Activated T-cell treated with anti-CD3 and anti-CD28 coated beads, Interleukin-2, amount 50 U/mL, for 24 hours (primary cell): ENCODE results near the gene SRPRA.
A peak's percentile ranks its signal among the peaks of the same experiment; 100 is the strongest.

Source experiments
- DNase-seq: peaks from one replicate; pipeline ENCODE4 v3.0.0-alpha.2; 2020
- H3K27ac Mint-ChIP-seq: 2 replicates; pipeline ENCODE4 v1.8.0; 2020; ENCODE audit warnings: mild to moderate bottlenecking, mixed read lengths
- H3K27me3 Mint-ChIP-seq: 2 replicates; pipeline ENCODE4 v1.8.0; 2020; ENCODE audit warnings: mixed read lengths
- H3K36me3 Mint-ChIP-seq: 2 replicates; pipeline ENCODE4 v1.8.0; 2020; ENCODE audit warnings: low read depth, mixed read lengths
- H3K4me1 Mint-ChIP-seq: 2 replicates; pipeline ENCODE4 v1.8.0; 2020; ENCODE audit warnings: low read depth, mixed read lengths
- H3K4me3 Mint-ChIP-seq: 2 replicates; pipeline ENCODE4 v1.8.0; 2020; ENCODE audit warnings: mild to moderate bottlenecking, moderate library complexity, mixed read lengths
- H3K9me3 Mint-ChIP-seq: 2 replicates; pipeline ENCODE4 v1.8.0; 2020; ENCODE audit warnings: mixed read lengths

SRPRA gene

DNA sequence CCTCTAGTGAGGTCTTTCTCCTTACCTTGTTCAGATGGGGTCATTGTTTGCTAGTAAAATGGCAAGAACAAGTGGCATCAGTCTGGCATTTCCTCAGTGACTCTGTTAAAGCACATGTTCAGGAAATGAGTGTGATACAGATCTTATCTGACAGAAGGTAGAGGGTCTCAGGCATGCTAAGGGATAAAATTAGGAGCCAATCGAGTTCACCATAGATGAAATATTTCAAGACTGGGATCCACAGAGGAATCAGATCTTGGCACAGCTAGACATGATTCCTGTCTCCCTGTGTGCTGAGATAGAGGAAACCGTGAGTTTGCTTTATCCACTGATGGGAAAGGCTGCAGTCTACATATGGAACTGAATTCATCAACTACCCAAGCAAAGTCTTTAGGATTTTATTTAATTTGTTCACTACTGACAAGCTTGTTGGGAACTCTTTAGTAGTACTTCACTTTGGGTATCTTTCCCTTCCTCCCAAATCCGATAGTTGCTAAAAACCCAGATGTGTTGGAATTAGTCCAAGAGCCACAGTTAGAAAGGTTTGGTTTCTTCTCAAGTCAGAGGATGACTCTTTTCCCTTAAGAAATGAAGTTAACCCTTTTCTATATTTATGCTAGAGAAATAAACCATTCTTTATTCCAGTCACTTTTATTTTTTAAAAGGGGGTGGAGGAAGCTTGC lies 38.7 kb downstream of the SRPRA start:
- Mint-ChIP-seq H3K27me3 (no peaks in the 10 kb centered on the region), H3K36me3 (peaks cover 36% of the 10 kb centered on the region), H3K4me1 (no peaks in the 10 kb centered on the region), H3K4me3 (no peak overlapping the region), H3K9me3 (no peaks in the 10 kb centered on the region), H3K27ac (no peak overlapping the region)
- no peak for DNase-seq

DNA sequence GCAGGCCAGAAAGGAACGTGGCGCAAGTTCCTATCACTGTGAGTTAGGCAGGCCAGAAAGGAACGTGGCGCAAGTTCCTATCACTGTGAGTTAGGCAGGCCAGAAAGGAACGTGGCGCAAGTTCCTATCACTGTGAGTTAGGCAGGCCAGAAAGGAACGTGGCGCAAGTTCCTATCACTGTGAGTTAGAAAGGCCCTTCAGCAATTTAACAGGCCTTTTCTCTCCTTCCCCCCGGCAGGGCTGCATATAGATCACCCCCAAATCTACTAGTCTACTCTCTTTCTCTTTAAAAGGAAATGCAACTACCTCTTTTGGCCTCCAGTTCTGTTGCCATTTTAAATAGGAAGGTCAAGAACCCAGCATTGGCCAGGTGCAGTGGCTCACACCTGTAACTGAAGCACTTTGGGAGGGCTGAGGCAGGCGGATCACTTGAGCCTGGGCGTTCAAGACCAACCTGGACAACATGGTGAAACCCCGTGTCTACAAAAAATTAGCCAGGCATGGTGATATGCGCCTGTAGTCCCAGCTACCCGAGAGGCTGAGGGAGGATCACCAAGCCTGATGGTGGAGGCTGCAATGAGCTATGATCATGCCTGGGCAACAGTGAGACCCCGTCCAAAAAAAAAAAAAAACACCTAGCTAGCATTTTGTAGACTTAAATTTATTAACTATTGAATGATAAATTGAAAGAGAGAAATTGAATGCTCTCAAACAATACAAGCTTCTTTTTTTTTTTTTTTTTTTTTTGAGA lies 42.2 kb downstream of the SRPRA start:
- Mint-ChIP-seq H3K9me3 (no peaks in the 10 kb centered on the region), H3K4me1 (peaks cover 2% of the 10 kb centered on the region), H3K27me3 (no peaks in the 10 kb centered on the region)

DNA sequence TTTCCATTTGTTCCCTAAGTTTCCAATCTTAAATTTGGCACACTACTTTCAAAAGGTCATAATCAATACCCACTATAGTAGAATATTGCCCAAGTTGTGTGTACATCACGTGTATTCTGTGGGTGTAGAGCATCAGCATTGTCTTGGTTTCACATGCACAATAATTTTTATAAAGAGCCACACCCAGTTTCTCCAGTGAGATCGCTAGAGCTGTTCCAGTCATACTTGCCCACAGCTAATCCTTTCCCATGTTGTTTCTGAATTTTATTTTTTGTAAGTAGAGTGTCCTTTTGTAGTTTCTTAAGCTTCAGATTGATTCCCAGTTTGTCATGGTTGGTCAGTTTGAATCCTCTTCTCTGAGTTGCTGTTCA lies 43.4 kb downstream of the SRPRA start:
- Mint-ChIP-seq H3K4me3 (no peak overlapping the region), H3K9me3 (no peaks in the 10 kb centered on the region), H3K36me3 (peaks cover 13% of the 10 kb centered on the region), H3K27ac (no peak overlapping the region), H3K27me3 (no peaks in the 10 kb centered on the region), H3K4me1 (peaks cover 3% of the 10 kb centered on the region)
- DNase-seq: no peak

More for the DNA sequence above, 42.2 kb downstream of the SRPRA start:
- DNase-seq: no peak
- Mint-ChIP-seq H3K27ac (no peak overlapping the region), H3K36me3 (peaks cover 18% of the 10 kb centered on the region), H3K4me3 (no peak overlapping the region)

DNA sequence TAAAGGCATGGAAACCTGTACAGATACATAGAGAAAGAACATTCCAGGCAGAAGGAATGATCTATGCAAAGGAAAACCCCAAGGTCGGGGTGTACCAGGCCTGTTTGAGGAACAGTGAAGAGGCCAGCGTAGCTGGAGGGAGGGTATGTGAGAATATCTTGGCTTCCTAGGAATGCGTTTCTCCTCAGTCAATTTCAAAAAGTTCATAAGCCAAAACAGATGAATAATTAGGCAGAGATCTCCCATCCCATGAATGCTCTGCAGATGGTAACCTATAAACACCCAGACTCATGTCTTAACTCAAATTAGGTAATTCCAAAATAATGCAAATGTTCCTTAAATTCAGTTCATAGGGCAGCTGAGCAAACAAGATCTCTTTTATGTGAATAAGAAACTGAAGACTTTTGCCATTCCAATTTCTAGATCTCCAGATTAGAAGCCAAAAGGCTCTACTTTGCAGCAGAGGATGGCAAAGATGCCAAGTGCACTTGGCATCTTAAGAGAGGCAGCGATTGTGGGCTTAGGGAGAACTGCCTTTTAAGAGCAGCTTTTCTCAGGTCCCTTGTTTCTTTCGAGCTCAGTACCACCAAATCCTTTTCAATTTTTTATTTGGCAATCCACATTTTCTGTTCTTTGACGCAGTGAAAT lies 43.9 kb downstream of the SRPRA start:
- no peaks in the 10 kb centered on the region for H3K27me3 Mint-ChIP-seq

DNA sequence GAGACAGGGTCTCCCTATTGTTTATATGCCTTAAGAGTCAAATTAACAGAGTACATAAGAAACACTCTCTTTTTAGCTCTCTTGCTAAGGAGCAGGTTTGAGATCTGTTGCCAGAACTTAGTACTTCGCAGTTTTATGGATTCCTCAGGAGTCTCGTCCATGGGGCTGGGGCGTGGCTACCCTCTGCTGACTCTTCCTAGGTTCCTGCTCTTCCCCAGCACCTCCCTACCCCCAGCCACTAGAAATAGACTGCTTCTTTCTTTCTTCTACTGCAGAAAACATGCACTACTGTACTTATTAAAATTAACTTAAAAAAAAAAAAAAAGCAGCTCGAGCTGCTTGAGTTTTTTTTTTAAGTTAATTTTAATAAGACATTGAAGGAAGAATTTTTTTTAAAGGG lies 49.1 kb downstream of the SRPRA start:
- H3K4me1 Mint-ChIP-seq: peaks cover 36% of the 10 kb centered on the region

More for the DNA sequence above, 43.9 kb downstream of the SRPRA start:
- no peak for DNase-seq
- peaks cover 6% of the 10 kb centered on the region for H3K4me1 Mint-ChIP-seq
- no peaks in the 10 kb centered on the region for H3K9me3 Mint-ChIP-seq
- no peak overlapping the region for H3K4me3 Mint-ChIP-seq
- peaks cover 8% of the 10 kb centered on the region for H3K36me3 Mint-ChIP-seq
- H3K27ac Mint-ChIP-seq: no peak overlapping the region

DNA sequence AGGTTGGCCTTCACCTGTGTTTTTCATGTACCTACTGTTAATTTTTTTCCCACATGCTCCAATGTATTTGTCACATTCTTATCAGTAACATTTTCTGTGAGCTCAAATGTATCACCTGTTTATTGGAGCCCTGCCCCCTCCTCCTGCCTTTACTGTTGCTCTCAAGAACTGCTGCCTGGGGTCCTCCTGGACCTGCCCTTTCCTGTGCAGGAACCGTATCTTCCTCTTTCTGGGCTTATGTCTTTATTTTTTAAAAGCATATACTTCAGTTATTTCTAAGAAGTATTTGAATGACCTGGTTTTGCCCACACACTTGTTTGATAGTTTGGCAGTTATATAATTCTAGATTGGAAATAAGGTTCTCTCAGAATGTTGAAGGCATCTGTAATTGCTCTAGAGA lies 51.2 kb downstream of the SRPRA start:
- no peak overlapping the region for H3K4me3 Mint-ChIP-seq
- H3K4me1 Mint-ChIP-seq: peaks cover 51% of the 10 kb centered on the region
- no peaks in the 10 kb centered on the region for H3K27me3 Mint-ChIP-seq
- peak overlapping the region; percentile 3 for H3K27ac Mint-ChIP-seq
- H3K9me3 Mint-ChIP-seq: no peaks in the 10 kb centered on the region
- DNase-seq: no peak
- peaks cover 10% of the 10 kb centered on the region for H3K36me3 Mint-ChIP-seq

More for the DNA sequence above, 49.1 kb downstream of the SRPRA start:
- Mint-ChIP-seq H3K36me3 (peaks cover 8% of the 10 kb centered on the region), H3K27ac (no peak overlapping the region), H3K4me3 (no peak overlapping the region), H3K9me3 (no peaks in the 10 kb centered on the region), H3K27me3 (no peaks in the 10 kb centered on the region)
- no peak for DNase-seq

- no peak for DNase-seq
- Mint-ChIP-seq H3K27me3 (no peaks in the 10 kb centered on the region), H3K36me3 (peaks cover 16% of the 10 kb centered on the region), H3K9me3 (no peaks in the 10 kb centered on the region), H3K4me1 (peaks cover 57% of the 10 kb centered on the region), H3K27ac (peak overlapping the region; percentile 78), H3K4me3 (no peak overlapping the region)
Measured at GRCh38 chr11:126216526-126217305, 52.0 kb downstream of the SRPRA start.

GRCh38 chr11:126214841-126215240 lies 53.9 kb downstream of the SRPRA start:
- peaks cover 28% of the 10 kb centered on the region for H3K36me3 Mint-ChIP-seq
- H3K4me3 Mint-ChIP-seq: no peak overlapping the region
- H3K27me3 Mint-ChIP-seq: no peaks in the 10 kb centered on the region
- no peaks in the 10 kb centered on the region for H3K9me3 Mint-ChIP-seq
- peaks cover 65% of the 10 kb centered on the region for H3K4me1 Mint-ChIP-seq
- no peak overlapping the region for H3K27ac Mint-ChIP-seq
- DNase-seq: no peak

DNA sequence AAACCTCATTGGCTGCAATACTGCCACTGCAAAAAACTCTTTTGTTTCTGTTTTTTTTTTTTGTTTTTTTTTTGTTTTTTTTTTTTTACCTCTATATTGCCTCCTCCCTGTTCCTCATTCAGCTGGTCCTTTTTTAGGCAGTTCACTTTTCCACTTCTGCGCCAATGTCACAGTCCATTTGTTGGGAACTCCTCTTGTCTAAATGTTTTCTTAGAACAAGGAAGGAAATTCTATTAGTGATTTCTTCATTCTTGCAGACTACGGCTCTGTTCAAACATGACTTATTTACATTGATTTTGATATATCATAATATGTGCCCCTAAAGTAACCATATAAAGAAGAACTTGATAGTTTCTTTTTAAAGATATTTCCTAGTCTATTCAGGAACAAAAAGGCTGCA lies 54.3 kb downstream of the SRPRA start:
- Mint-ChIP-seq H3K36me3 (peaks cover 32% of the 10 kb centered on the region), H3K27ac (no peak overlapping the region), H3K9me3 (no peaks in the 10 kb centered on the region), H3K27me3 (no peaks in the 10 kb centered on the region), H3K4me1 (peaks cover 68% of the 10 kb centered on the region), H3K4me3 (no peak overlapping the region)
- DNase-seq: no peak
